Stomach (tissue), 4 donors: ENCODE data around the gene WIPF1.

Source experiments
- POLR2A ChIP-seq, 4 donors: fragments of 450-650 bp; IDR thresholded peaks; one replicate each; pipeline ENCODE4 v1.6.1; 2016; ENCODE audit warnings: antibody characterized with exemption in 4 of 4, control low read depth in 2 of 4, mild to moderate bottlenecking in 1 of 4, moderate library complexity in 1 of 4
- POLR2AphosphoS5 ChIP-seq, 3 donors: sonication (generic); formaldehyde crosslinking; IDR thresholded peaks; one replicate each; pipeline ENCODE4 v1.6.1; 2016; ENCODE audit warnings: antibody characterized with exemption in 3 of 3
- TF ChIP-seq, protein P1 (sequence below), 7 experiments: fragments of 450-650 bp in 4 of 7; fragments of 200-600 bp in 3 of 7; sonication (generic) in 3 of 7; IDR thresholded peaks; one replicate each; pipeline ENCODE4 v1.5.1; 2016 to 2019; ENCODE audit warnings: antibody characterized with exemption in 7 of 7, control low read depth in 2 of 7, mild to moderate bottlenecking in 1 of 7

DNA sequence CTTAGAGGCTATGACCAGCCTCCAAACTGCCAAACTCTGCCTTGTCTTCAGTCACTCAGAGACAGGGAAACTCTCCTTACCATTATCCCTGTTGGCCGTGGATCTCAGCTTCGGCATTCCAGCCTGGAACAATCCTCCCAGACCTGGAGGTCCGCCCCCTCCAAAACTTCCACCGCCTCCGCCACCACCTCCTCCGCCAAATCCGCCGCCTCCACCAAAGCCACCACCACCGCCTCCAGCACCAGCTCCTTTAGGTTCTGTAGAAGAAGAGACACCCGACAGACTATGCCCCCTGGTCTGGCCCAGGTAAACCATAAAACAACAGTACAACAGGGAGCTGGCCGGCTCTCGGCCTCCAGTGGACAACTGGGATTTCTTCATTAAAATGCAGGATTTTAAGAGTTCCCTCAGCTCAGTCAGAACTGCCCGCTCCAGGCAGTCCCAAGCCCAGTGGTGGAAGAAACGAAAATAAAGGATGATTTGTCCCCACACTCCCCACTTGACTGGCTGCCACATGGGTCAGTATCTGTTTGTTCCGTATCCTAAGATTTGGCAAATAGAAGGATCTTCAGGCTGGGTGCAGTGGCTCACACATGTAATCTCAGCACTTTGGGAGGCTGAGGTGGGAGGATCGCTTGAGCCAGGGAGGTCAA lies 22.4 kb downstream of the WIPF1 start:
- TF ChIP-seq, protein P1, sequence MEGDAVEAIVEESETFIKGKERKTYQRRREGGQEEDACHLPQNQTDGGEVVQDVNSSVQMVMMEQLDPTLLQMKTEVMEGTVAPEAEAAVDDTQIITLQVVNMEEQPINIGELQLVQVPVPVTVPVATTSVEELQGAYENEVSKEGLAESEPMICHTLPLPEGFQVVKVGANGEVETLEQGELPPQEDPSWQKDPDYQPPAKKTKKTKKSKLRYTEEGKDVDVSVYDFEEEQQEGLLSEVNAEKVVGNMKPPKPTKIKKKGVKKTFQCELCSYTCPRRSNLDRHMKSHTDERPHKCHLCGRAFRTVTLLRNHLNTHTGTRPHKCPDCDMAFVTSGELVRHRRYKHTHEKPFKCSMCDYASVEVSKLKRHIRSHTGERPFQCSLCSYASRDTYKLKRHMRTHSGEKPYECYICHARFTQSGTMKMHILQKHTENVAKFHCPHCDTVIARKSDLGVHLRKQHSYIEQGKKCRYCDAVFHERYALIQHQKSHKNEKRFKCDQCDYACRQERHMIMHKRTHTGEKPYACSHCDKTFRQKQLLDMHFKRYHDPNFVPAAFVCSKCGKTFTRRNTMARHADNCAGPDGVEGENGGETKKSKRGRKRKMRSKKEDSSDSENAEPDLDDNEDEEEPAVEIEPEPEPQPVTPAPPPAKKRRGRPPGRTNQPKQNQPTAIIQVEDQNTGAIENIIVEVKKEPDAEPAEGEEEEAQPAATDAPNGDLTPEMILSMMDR (IDR thresholded peaks at IDR 0.05): no peak
- TF ChIP-seq POLR2AphosphoS5 (IDR thresholded peaks at IDR 0.05) (no peak), POLR2A (IDR thresholded peaks at IDR 0.05) (no peak)
